Measurements from ENCODE around the gene PPP6R2.

DNA sequence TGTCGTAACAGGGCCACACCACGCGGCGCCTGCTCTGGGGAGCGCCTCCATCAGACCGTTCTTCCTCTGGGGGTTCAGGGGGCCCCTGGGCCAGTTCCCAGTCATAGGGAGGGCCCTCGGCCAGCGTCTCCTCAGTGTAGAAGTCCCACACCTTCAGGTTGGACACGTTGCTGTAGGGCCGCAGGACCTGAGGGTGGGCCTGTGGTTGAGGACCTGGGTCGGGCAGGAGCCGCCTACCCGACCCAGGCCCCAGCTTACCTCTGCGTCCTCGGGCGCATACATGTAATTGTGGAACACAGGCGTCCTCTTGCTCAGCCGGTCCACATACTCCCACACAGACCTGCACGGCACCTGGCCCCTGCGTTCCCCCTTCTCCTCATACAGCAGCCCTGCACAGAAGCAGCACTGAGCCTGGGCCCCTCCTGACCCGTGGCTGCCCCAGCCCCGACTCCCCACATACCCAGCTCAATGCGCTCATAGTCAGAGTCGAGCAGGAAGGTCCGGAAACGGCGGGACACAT is 111.5 kb downstream of the PPP6R2 start:
- TF ChIP-seq FOS (IDR thresholded peaks at IDR 0.05; ENCODE audit: extremely low read depth, insufficient read length) (no peak), DPF2 (IDR thresholded peaks at IDR 0.05) (no peak), ZBTB1 (CRISPR knock-in tag; IDR thresholded peaks at IDR 0.05; ENCODE audit: borderline replicate concordance, low read depth) (no peak), DMBX1 (CRISPR knock-in tag; IDR thresholded peaks at IDR 0.05; ENCODE audit: borderline replicate concordance) (no peak), ZNF140 (CRISPR knock-in tag; IDR thresholded peaks at IDR 0.05) (no peak), ZNF311 (CRISPR knock-in tag; IDR thresholded peaks at IDR 0.05) (no peak), RFX7 (CRISPR knock-in tag; IDR thresholded peaks at IDR 0.05) (no peak), ARID2 (IDR thresholded peaks at IDR 0.05) (no peak), ZSCAN29 (IDR thresholded peaks at IDR 0.05) (no peak)
- TF ChIP-seq, protein P1, sequence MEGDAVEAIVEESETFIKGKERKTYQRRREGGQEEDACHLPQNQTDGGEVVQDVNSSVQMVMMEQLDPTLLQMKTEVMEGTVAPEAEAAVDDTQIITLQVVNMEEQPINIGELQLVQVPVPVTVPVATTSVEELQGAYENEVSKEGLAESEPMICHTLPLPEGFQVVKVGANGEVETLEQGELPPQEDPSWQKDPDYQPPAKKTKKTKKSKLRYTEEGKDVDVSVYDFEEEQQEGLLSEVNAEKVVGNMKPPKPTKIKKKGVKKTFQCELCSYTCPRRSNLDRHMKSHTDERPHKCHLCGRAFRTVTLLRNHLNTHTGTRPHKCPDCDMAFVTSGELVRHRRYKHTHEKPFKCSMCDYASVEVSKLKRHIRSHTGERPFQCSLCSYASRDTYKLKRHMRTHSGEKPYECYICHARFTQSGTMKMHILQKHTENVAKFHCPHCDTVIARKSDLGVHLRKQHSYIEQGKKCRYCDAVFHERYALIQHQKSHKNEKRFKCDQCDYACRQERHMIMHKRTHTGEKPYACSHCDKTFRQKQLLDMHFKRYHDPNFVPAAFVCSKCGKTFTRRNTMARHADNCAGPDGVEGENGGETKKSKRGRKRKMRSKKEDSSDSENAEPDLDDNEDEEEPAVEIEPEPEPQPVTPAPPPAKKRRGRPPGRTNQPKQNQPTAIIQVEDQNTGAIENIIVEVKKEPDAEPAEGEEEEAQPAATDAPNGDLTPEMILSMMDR (IDR thresholded peaks at IDR 0.05 in 2 of 3, conservative IDR thresholded peaks at IDR 0.05 in 1 of 3; ENCODE audit: insufficient read depth in 2 of 3, low read depth in 1 of 3, low read length in 3 of 3): no peak
- TF ChIP-seq, protein P2, sequence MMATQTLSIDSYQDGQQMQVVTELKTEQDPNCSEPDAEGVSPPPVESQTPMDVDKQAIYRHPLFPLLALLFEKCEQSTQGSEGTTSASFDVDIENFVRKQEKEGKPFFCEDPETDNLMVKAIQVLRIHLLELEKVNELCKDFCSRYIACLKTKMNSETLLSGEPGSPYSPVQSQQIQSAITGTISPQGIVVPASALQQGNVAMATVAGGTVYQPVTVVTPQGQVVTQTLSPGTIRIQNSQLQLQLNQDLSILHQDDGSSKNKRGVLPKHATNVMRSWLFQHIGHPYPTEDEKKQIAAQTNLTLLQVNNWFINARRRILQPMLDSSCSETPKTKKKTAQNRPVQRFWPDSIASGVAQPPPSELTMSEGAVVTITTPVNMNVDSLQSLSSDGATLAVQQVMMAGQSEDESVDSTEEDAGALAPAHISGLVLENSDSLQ (IDR thresholded peaks at IDR 0.05): no peak
- TF ChIP-seq, protein P3, sequence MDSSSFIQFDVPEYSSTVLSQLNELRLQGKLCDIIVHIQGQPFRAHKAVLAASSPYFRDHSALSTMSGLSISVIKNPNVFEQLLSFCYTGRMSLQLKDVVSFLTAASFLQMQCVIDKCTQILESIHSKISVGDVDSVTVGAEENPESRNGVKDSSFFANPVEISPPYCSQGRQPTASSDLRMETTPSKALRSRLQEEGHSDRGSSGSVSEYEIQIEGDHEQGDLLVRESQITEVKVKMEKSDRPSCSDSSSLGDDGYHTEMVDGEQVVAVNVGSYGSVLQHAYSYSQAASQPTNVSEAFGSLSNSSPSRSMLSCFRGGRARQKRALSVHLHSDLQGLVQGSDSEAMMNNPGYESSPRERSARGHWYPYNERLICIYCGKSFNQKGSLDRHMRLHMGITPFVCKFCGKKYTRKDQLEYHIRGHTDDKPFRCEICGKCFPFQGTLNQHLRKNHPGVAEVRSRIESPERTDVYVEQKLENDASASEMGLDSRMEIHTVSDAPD (CRISPR knock-in tag; IDR thresholded peaks at IDR 0.05): no peak
